Measurements from ENCODE around the gene EXOC3.
"Not testable (repeated sequence)": the region's sequence is repeated elsewhere in the genome, so short reads cannot be mapped to it uniquely, and the experiment has no call there.

Gene EXOC3

GRCh38 chr5:410911-411517 is 32.0 kb upstream of the EXOC3 start:
- no peak overlapping the region for H3K4me3 ChIP-seq (ENCODE audit: low read depth, low read length)
- in situ Hi-C loops (cut with HindIII; ENCODE audit: low sequenced_read_pairs): no loop called here
- no peak for DNase-seq (ENCODE audit: low read depth)
- TF ChIP-seq, protein P1, sequence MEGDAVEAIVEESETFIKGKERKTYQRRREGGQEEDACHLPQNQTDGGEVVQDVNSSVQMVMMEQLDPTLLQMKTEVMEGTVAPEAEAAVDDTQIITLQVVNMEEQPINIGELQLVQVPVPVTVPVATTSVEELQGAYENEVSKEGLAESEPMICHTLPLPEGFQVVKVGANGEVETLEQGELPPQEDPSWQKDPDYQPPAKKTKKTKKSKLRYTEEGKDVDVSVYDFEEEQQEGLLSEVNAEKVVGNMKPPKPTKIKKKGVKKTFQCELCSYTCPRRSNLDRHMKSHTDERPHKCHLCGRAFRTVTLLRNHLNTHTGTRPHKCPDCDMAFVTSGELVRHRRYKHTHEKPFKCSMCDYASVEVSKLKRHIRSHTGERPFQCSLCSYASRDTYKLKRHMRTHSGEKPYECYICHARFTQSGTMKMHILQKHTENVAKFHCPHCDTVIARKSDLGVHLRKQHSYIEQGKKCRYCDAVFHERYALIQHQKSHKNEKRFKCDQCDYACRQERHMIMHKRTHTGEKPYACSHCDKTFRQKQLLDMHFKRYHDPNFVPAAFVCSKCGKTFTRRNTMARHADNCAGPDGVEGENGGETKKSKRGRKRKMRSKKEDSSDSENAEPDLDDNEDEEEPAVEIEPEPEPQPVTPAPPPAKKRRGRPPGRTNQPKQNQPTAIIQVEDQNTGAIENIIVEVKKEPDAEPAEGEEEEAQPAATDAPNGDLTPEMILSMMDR (IDR thresholded peaks at IDR 0.05; ENCODE audit: low read depth, low read length, missing control alignments): no peak

DNA sequence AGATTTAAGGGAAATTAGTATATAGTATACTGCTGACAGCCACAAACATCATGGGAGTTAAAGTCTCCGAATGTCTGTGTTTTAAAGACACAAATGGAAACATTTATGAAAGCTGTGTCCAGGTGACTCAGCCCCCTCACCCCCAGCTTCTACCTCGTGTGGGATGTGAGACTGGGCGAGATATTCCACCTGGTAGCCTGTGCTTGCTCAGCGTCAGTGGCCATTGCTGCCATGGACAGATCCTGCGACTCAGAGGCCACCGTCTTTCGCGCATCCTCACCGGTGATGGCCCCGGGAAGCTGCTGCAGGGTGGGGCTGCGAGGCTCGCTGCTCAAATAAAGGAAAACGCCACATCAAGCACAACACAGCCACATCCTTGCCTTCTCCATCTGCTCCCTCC is 31.2 kb upstream of the EXOC3 start:
- in situ Hi-C loops (cut with HindIII; ENCODE audit: low sequenced_read_pairs): no loop called here
- no peak overlapping the region for H3K4me3 ChIP-seq (ENCODE audit: low read depth, low read length)
- no peak for DNase-seq (ENCODE audit: low read depth)
- TF ChIP-seq, protein P1 (IDR thresholded peaks at IDR 0.05; ENCODE audit: low read depth, low read length, missing control alignments): no peak

DNA sequence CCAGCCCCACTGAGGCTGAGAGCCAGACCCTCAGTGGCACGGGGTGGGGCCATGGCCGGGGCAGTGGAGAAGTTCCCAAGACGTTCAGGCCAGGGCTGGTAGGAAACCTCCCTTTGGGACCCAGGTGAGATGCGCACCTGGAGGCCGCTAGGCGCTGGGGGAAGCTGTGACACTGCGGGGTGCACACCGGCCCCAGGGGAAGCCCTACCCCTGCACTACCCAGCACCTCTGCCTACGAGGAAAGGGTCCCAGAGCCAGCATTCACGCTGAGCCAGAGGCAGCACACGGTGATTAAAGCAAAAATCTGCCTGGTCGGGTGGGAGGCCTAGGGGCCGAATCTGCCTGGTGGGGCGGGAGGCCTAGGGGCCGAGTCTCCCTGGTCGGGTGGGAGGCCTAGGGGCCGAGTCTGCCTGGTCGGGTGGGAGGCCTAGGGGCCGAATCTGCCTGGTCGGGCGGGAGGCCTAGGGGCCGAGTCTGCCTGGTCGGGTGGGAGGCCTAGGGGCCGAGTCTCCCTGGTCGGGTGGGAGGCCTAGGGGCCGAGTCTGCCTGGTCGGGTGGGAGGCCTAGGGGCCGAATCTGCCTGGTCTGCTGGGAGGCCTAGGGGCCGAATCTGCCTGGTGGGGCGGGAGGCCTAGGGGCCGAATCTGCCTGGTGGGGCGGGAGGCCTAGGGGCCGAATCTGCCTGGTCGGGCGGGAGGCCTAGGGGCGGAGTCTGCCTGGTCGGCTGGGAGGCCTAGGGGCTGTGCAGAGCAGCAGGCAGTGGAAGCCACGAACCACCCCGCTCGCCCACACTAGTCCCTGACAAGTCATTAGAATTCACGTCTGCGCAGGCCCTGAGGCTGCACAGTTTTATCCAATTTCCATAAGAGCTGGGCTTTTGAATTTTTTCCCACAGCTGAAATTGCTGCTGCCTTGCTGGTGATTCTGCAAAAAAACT is 27.7 kb upstream of the EXOC3 start:
- DNase-seq (ENCODE audit: low read depth); in situ Hi-C loops (cut with HindIII; ENCODE audit: low sequenced_read_pairs); H3K4me3 ChIP-seq (ENCODE audit: low read depth, low read length): not testable (repeated sequence)

- no peak overlapping the region for H3K4me3 ChIP-seq (ENCODE audit: low read depth, low read length)
- no peak for DNase-seq (ENCODE audit: low read depth)
- TF ChIP-seq, protein P1 (IDR thresholded peaks at IDR 0.05; ENCODE audit: low read depth, low read length, missing control alignments): no peak
- in situ Hi-C loops (cut with HindIII; ENCODE audit: low sequenced_read_pairs): no loop called here
These were observed 26.9 kb upstream of the EXOC3 start for GRCh38 chr5:415928-416635.

- in situ Hi-C loops (cut with HindIII; ENCODE audit: low sequenced_read_pairs): no loop called here
- no peak for DNase-seq (ENCODE audit: low read depth)
- TF ChIP-seq, protein P1 (IDR thresholded peaks at IDR 0.05; ENCODE audit: low read depth, low read length, missing control alignments): no peak
- H3K4me3 ChIP-seq (ENCODE audit: low read depth, low read length): no peak overlapping the region
These were observed 26.4 kb upstream of the EXOC3 start for GRCh38 chr5:416636-416960.

- in situ Hi-C loops (cut with HindIII; ENCODE audit: low sequenced_read_pairs): no loop called here
- H3K4me3 ChIP-seq (ENCODE audit: low read depth, low read length): no peak overlapping the region
- TF ChIP-seq, protein P1 (IDR thresholded peaks at IDR 0.05; ENCODE audit: low read depth, low read length, missing control alignments): no peak
- DNase-seq (ENCODE audit: low read depth): no peak
These were observed 25.4 kb upstream of the EXOC3 start for GRCh38 chr5:417301-418161.

Measured in astrocyte of the cerebellum (primary cell).